ENCODE measurements around the gene NT5DC2.

The NT5DC2 gene

DNA sequence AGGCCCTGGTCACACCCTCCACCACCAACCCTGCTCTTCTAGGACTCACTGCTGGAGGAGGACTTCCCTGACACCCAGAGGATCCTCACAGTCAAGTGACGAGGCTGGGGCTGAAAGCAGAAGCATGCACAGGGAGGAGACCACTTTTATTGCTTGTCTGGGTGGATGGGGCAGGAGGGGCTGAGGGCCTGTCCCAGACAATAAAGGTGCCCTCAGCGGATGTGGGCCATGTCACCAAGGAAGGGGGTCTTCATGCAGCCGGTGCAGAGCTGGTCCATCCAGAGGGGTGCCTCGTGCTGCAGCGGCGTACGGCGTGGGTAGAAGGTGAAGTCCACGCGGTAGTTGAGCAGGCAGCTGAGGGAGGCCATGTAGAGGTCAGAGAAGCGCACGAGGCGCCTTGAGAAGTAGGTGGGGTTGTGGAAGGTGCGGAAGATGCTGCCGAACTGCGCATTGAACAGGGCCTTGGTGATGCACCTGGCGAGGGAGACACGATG, 9.4 kb downstream of the NT5DC2 start:
- no peak for DNase-seq

DNA sequence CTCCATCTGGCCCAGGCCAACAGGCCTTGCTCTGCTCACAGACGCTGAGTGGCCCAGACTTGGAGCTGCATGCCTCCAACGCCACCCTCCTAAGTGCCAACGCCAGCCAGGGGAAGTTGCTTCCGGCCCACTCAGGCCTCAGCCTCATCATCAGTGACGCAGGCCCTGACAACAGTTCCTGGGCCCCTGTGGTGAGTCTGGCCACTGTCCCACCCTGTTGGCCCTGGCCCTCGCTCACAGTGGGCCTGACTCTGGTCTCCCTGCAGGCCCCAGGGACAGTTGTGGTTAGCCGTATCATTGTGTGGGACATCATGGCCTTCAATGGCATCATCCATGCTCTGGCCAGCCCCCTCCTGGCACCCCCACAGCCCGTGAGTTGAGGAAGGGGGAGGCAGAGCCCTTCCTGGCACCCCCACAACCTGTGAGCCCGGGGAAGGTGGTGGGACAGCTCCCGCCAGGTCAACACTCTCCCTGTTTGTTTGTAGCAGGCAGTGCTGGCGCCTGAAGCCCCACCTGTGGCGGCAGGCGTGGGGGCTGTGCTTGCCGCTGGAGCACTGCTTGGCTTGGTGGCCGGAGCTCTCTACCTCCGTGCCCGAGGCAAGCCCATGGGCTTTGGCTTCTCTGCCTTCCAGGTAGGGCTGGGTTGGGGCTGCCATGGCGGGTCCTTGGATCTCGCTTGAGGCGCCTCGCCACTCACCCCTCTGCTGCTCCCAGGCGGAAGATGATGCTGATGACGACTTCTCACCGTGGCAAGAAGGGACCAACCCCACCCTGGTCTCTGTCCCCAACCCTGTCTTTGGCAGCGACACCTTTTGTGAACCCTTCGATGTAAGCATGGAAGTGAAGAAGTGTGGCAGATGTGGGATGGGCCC, 10.0 kb downstream of the NT5DC2 start:
- no peak for DNase-seq

DNA sequence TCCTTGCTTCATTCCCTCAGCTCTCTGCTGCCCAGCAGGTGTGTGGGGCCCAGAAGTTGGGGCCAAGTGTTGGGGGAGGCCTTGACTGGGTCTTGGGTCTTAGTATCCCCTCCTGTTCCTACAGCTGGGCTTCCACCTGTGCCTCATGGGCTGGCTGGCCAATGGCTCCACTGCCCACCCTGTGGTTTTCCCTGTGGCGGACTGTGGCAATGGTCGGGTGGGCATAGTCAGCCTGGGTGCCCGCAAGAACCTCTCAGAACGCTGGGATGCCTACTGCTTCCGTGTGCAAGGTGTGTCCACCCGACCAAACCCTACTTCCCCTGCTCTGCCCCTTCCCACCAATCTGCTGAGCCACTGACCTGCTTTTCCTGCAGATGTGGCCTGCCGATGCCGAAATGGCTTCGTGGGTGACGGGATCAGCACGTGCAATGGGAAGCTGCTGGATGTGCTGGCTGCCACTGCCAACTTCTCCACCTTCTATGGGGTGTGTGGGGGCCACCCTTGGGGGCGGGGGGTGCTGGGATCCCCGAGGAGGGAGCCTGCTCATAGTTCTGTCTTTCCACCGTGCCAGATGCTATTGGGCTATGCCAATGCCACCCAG, 10.9 kb downstream of the NT5DC2 start:
- no peak for DNase-seq

DNA sequence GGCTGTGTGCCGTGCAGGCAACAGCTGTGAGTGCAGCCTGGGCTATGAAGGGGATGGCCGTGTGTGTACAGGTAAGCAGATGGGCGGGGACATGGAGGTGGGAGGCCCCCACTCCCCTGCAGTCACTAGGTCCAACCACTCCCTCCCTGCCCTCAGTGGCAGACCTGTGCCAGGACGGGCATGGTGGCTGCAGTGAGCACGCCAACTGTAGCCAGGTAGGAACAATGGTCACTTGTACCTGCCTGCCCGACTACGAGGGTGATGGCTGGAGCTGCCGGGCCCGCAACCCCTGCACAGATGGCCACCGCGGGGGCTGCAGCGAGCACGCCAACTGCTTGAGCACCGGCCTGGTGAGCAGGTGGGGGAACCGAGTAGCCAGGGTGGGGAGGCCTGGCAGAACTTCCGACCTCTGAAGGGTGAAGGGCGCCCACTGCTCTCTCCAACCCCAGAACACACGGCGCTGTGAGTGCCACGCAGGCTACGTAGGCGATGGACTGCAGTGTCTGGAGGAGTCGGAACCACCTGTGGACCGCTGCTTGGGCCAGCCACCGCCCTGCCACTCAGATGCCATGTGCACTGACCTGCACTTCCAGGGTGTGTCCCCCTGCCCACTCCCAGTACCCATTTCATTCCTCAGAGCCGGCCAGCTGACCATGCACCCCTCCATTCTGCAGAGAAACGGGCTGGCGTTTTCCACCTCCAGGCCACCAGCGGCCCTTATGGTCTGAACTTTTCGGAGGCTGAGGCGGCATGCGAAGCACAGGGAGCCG, 11.6 kb downstream of the NT5DC2 start:
- no peak for DNase-seq

DNA sequence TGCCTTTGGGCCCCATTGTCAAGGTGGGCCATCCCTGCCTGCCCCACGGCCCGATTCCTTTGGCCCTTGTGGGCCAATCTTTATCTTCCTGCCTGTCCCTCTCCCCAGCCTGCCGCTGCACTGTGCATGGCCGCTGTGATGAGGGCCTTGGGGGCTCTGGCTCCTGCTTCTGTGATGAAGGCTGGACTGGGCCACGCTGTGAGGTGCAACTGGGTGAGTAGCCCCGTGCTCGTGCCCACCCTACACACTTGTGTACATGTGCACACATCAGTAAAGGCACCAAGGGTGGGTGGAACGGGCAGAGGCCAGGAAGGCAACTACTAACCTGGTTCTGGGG, 12.2 kb downstream of the NT5DC2 start:
- no peak for DNase-seq

DNA sequence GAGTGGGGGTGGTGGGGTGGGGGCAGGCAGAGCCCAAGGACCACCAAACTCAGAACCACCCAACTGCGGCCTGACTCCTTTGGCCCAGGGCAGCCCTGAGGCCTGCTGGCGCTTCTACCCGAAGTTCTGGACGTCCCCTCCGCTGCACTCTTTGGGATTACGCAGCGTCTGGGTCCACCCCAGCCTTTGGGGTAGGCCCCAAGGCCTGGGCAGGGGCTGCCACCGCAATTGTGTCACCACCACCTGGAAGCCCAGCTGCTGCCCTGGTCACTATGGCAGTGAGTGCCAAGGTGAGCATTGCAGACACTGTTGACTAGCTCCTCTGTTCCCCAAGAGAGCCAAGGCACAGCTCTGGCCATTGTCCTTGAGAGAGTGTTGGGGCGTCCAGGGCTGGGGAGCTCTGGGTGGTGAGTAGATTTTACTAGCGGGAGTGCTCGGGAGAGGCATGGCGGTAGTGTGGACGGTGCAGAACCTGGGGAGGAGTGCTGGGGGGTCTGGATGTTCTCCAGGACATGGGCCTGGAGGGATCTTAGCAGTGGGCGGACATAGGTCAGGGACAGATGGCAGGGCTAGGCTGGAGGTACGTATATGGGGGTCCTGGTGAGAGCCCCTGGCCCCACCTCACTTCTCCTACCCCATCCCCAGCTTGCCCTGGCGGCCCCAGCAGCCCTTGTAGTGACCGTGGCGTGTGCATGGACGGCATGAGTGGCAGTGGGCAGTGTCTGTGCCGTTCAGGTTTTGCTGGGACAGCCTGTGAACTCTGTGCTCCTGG, 12.8 kb downstream of the NT5DC2 start:
- no peak for DNase-seq

DNA sequence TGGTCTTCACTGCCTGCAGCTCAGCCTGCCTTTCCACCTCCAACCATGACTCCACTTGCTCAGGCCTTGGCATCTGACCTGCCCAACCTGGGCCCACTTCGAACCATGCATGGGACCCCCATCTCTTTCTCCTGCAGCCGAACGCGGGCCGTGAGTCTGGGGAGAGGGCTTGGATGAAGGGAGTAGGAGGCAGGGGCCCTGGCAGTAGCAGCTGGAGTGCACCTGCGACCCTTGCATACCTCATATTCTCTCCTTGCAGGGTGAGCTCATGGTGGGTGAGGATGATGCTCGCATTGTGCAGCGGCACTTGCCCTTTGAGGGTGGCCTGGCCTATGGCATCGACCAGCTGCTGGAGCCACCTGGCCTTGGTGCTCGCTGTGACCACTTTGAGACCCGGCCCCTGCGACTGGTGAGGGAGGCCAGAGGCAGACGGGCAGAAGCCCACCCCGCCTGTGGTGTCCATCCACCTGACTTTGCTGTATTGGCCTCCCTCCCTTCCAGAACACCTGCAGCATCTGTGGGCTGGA, 13.5 kb downstream of the NT5DC2 start:
- DNase-seq: no peak

DNA sequence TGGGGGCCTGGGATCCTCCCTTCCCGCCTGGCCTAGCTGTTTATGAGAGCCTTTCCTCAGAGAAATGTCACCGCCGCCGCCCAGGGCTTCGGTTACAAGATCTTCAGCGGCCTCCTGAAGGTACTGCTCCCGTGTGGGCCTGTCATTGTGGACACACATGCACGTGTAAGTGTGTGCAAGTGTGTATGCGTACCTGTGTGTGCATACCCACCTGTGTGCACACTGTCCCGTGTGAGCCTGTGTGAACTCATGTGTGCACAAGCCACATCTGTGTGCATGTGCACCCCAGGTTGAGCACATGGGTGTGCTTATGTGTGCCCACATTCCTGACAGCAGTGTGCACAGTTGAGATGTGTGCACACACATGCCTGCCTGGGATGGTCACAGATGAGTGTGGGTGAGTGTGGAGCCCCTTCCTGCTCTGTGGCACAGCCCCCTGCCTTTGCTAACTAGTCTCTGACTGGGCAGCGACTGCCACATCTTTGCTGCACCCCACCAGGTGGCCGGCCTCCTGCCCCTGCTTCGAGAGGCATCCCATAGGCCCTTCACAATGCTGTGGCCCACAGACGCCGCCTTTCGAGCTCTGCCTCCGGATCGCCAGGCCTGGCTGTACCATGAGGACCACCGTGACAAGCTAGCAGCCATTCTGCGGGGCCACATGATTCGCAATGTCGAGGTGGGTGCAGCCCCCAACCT, 14.1 kb downstream of the NT5DC2 start:
- no peak for DNase-seq

DNA sequence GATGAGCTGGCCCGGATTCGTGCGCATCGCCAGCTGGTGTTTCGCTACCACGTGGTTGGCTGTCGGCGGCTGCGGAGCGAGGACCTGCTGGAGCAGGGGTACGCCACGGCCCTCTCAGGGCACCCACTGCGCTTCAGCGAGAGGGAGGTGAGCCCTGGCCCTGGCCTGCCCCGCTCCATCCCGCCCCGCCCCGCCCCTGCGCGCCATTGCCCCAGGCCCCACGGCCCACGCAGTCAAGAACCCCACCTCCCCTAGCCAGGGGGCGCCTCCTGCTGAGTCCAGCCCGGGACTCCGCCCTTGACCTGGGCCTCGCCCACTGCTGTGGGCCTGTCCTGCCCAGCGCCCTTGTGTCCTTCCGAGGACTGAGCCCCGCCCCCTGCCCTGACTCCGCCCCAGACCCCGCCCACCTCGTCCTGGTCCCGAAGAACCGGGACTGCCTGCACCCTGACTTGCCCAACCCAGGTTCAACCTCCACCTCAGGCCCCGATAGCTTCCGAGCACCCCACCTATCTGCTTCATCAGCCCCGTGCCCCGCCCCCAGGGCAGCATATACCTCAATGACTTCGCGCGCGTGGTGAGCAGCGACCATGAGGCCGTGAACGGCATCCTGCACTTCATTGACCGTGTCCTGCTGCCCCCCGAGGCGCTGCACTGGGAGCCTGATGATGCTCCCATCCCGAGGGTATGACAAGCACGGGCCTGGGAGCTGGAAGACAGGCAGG, 14.8 kb downstream of the NT5DC2 start:
- DNase-seq: no peak

DNA sequence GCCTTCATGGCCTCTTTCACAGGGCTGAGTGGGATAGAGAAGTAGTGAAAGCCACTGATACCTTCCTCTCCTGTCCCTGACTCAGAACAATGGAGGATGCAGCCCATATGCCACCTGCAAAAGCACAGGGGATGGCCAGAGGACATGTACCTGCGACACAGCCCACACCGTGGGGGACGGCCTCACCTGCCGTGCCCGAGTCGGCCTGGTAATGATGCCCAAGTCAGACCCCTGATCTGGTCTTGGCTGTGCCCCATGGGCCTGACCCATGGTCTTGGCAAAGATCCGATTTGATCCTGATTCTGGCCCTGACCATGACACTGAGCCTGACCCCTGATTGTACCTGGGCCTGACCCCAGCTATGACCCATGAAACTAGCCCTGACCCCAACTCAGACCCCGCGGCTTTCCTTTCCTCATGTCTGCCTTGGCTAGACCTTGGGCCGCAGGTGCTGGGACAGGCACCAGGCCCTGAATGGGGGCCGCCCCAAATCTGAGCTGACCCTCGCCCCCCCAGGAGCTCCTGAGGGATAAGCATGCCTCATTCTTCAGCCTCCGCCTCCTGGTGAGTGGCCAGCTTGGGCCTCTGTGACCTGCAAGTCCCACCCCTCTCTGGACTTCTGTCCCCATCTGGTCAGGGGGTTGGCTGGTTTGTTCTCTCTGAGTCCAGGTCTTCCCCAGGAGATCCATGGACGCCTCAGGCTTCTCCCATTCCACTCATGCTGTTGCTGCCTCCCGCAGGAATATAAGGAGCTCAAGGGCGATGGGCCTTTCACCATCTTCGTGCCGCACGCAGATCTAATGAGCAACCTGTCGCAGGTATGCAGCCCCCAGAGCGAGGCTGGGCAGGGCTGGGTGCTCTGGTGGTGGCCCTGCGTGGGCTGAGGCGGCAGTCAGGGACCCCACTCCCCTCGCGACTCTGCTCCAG, 15.6 kb downstream of the NT5DC2 start:
- no peak for DNase-seq

DNA sequence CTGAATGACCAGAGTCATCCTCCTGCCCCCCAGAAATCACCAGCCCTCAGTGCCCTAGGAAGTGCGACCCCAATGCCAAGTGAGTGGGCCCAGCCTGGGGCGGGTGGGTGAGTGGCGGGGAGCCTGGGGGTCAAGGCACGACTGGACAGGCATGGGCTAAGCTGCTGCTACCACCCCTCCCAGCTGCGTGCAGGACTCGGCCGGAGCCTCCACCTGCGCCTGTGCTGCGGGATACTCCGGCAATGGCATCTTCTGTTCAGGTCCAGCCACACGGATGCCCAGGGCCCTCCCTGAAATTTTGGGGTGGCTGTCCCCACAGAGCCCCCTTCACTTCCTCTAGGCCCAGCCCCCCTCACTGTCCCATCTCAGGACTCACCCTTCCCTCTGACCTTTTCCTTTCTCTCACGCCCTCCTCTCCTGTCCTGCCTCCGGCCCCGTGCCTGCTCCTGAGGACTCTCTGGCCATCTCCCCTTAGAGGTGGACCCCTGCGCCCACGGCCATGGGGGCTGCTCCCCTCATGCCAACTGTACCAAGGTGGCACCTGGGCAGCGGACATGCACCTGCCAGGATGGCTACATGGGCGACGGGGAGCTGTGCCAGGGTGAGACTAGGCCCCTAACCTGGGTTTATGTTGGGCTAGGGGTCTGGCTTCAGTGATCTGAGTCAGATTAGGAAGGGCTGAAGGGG, 17.0 kb downstream of the NT5DC2 start:
- DNase-seq: no peak

DNA sequence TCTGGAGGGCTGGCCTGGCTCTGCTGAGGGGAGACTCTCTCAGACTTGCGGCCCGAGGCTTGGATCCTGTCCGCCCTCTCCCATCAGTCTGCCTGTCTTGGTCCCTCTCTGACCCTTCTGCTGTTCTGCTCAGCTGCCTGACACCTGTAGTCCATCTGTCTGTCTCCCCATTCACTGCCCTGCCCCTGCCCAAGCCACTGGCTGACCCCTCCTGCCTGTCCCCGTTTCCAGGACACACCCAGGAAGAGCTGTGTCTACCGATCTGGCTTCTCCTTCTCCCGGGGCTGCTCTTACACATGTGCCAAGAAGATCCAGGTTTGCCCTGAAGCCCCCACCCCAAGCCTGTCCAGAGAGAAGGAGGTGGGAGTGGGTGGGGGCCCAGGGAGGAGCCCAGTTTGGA, 18.5 kb downstream of the NT5DC2 start:
- DNase-seq: no peak

DNA sequence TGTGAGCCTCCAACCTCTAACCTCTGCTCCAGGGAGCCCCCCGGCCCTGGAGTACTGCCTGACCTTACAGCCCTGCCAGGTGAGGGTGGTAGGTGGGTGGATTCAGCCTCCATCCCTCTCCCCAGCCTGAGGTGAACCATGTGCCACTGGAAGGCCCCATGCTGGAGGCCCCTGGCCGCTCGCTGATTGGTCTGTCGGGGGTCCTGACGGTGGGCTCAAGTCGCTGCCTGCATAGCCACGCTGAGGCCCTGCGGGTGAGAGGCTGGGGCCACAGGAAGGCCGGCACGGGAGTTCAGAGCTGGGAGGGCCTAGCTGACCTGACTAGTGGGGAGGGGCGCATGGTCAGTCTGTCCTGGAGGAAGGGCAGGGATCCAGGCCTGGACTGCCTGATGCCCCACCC, 19.1 kb downstream of the NT5DC2 start:
- DNase-seq: no peak

DNA sequence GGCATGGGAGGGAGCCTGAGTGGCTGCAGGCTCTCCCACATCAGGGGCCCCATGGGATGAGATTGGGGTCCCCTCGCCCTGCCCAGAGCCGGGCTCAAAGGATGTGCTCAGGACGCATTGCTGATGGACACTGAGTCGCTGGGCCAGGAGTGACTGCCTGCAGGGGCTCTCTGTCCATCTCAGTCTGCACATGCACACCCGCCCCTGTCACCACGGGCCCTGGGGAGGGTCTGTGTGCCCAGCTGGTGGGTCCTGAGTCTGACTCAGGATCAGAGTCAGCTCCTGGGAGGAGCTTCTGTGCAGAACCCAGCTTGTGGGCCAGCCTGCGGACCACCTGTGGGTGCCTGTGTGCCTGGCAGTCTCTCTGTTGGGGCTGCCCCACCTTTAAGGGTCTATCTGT, 20.4 kb downstream of the NT5DC2 start:
- no peak for DNase-seq

DNA sequence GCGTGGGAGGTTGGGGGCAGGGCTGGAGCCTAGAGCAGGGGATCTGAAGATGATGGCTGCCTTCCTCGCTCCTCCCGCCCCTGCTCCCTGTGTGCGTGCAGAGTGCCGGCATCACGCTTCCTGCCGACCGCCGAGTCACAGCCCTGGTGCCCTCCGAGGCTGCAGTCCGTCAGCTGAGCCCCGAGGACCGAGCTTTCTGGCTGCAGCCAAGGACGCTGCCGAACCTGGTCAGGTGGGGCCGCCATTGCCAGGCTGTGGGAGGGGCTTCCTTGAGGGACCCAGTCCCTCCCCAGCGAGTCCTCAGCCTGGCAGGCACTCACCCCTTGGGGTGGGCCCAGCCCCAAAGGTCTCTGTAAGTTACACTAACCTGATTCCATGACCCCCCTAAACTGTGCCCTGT, 20.9 kb downstream of the NT5DC2 start:
- DNase-seq: no peak

DNA sequence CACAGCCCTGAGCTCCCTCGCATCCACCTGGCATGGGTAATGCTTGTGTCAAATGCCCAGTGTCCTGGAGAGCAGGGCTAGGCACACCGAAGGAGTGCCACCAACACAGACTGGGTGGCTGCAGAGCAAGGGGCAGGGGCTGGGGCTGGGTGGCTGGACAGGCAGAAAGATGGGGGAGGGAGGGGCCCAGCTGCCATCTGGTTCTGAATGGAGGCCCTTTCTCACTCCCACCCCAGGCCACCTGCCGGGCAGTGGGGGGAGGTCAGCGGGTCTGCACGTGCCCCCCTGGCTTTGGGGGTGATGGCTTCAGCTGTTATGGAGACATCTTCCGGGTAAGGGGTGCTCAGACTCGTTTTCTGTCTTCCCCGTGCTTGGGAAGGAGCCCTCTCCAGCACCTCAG, 21.6 kb downstream of the NT5DC2 start:
- no peak for DNase-seq

DNA sequence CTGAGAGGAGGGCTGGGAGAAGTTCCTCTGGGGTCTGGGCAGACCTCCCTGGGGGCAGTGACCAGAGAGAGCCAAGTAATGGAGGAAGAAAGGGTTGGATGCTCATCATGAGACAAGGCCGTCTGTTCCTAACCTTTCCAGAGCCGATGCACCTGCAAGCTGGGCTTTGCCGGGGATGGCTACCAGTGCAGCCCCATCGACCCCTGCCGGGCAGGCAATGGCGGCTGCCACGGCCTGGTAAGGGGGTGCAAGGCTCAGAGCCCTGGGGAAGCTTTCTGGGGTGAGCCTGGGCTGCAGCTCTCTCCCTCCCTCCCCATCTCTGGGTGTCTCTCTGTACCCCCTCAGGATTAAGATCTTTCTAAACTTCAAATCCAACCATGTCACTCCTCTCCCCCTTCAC, 22.1 kb downstream of the NT5DC2 start:
- no peak for DNase-seq

DNA sequence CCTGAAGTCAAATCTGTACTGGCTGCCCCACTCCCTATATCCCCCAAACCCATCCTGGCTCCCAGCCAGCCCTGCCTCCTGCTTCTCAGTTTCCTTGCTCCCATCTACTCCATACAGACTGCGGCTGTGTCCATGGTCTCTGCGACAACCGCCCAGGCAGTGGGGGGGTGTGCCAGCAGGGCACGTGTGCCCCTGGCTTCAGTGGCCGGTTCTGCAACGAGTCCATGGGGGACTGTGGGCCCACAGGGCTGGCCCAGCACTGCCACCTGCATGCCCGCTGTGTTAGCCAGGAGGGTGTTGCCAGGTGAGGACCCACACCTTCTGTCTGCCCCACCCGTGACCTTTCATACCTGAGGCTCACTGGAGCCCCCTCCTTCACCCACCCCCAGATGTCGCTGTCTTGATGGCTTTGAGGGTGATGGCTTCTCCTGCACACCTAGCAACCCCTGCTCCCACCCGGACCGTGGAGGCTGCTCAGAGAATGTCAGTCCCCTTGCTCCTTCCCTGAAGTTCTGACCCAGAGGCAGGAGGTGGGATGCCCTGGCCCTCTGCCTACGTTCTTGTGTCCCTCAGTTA, 23.8 kb downstream of the NT5DC2 start:
- DNase-seq: no peak

DNA sequence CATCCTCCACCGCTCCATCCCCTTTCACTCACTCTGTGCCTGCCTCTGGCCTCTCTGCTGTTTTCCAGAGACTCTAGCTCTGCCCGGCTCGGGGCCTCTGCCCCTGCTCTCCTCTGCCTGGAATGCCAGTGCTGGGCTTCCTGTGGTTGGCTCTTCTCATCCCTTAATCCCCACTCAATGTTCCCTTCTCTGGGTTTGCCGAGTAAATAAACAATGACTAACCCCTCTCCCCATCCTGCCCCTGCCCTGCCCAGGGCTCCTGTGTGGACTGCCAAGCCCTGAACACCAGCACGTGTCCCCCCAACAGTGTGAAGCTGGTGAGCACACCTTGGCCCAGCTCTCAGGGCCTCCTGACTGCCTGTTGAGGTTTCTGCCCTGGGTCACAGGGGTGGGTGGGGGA, 26.3 kb downstream of the NT5DC2 start:
- DNase-seq: no peak
